PC-3 (cell line): ENCODE data around the gene LSMEM2. TPM values are rescaled to one million over a fixed set of nuclear protein-coding genes. Genes with fewer than 3 reads are reported as not detected.
A peak's percentile ranks its signal among the peaks of the same experiment; 100 is the strongest.

ENCODE experiments used
- ATAC-seq: fragments of 200-7000 bp; cut with Tn5 transposase; 2 replicates; pipeline ENCODE4 v1.9.1; 2020; ENCODE audit warnings: mild to moderate bottlenecking, moderate library complexity
- BruUV-seq: library from RNA; stranded (reverse); fragments of 400-500 nt; replicated peaks from 2 replicates; lab custom pipeline; 2021; lab: Mats Ljungman, UMichigan
- CTCF ChIA-PET: fragments of 300-600 bp; sonication (Branson Sonifier 250); formaldehyde crosslinking; loops from one replicate; lab custom pipeline; 2022; ENCODE audit warnings: antibody characterized with exemption; lab: Charles Lee
- POLR2A ChIA-PET: fragments of 300-600 bp; sonication (Branson Sonifier 250); formaldehyde crosslinking; loops from one replicate; lab custom pipeline; 2022; ENCODE audit warnings: antibody characterized with exemption; ENCODE audit not compliant: unreplicated experiment; lab: Charles Lee
- DNase-seq: peaks from one replicate; pipeline ENCODE4 v3.0.0-alpha.2; 2015
- H2AFZ ChIP-seq: fragments of 300-600 bp; sonication (generic); 2 replicates; pipeline ENCODE4 v1.6.0; 2016; ENCODE audit warnings: antibody characterized with exemption, low read length
- H3F3A ChIP-seq: fragments of 300-600 bp; sonication (generic); one replicate; pipeline ENCODE4 v1.6.0; 2017; ENCODE audit warnings: antibody characterized with exemption, low read length, control low read depth, mild to moderate bottlenecking; ENCODE audit not compliant: unreplicated experiment
- H3K27ac ChIP-seq: fragments of 300-600 bp; sonication (generic); 2 replicates; pipeline ENCODE4 v1.5.1; 2016; ENCODE audit warnings: mild to moderate bottlenecking, low read length
- H3K27me3 ChIP-seq: fragments of 300-600 bp; sonication (generic); 2 replicates; pipeline ENCODE4 v1.6.1; 2016; ENCODE audit warnings: low read length, mixed read lengths
- H3K36me3 ChIP-seq: fragments of 300-600 bp; sonication (generic); 2 replicates; pipeline ENCODE4 v1.6.1; 2016; ENCODE audit warnings: low read depth, mixed run types, low read length, mixed read lengths
- H3K4me1 ChIP-seq: fragments of 300-600 bp; sonication (generic); 2 replicates; pipeline ENCODE4 v1.5.1; 2016; ENCODE audit warnings: low read length; ENCODE audit not compliant: insufficient read depth
- H3K4me2 ChIP-seq: fragments of 300-600 bp; sonication (generic); 2 replicates; pipeline ENCODE4 v1.6.0; 2016; ENCODE audit warnings: low read length
- H3K4me3 ChIP-seq: fragments of 300-600 bp; sonication (generic); 2 replicates; pipeline ENCODE4 v1.5.1; 2016; ENCODE audit warnings: mild to moderate bottlenecking, low read length, mixed read lengths
- H3K79me2 ChIP-seq: fragments of 300-600 bp; sonication (generic); 2 replicates; pipeline ENCODE4 v1.6.1; 2017; ENCODE audit warnings: low read length, mixed read lengths
- H3K9ac ChIP-seq: fragments of 300-600 bp; sonication (generic); 2 replicates; pipeline ENCODE4 v1.6.0; 2016; ENCODE audit warnings: mild to moderate bottlenecking, low read length
- H3K9me2 ChIP-seq: fragments of 300-600 bp; sonication (generic); replicated peaks from 2 replicates; pipeline ENCODE4 v1.6.1; 2016; ENCODE audit warnings: mixed run types, low read length, mixed read lengths
- H3K9me3 ChIP-seq: fragments of 300-600 bp; sonication (generic); 2 replicates; pipeline ENCODE4 v1.6.1; 2016; ENCODE audit warnings: low read length, mixed read lengths
- H4K20me1 ChIP-seq: fragments of 300-600 bp; sonication (generic); 2 replicates; pipeline ENCODE4 v1.6.1; 2016; ENCODE audit warnings: low read length, mixed read lengths
- EZH2 ChIP-seq: fragments of 300-600 bp; sonication (generic); IDR thresholded peaks from one replicate; pipeline ENCODE4 v1.6.1; 2017; ENCODE audit warnings: antibody characterized with exemption, mild to moderate bottlenecking, low read length; ENCODE audit not compliant: unreplicated experiment
- EZH2phosphoT487 ChIP-seq: fragments of 300-600 bp; sonication (generic); IDR thresholded peaks from 2 replicates; pipeline ENCODE4 v1.6.1; 2018; ENCODE audit warnings: mild to moderate bottlenecking, antibody characterized with exemption, low read length, borderline replicate concordance
- intact Hi-C: fragments of 100-400 bp; cut with micrococcal nuclease; formaldehyde crosslinking; loops from 2 replicates; pipeline ENCODE4 v1.9.0; 2023
- total RNA-seq: library from RNA; depleted of rRNA; stranded (reverse); fragments of >200 nt; gene quantifications from 2 replicates; pipeline ENCODE4 v1.2.3, GENCODE V29; 2014
- TF ChIP-seq, protein P1 (sequence below): fragments of 300-600 bp; sonication (generic); conservative IDR thresholded peaks from 2 replicates; pipeline ENCODE4 v1.5.1; 2017; ENCODE audit warnings: antibody characterized with exemption, low read depth, mild to moderate bottlenecking, low read length

The LSMEM2 gene
- total RNA-seq, 1 experiment from 2014 or later, result not detected

DNA sequence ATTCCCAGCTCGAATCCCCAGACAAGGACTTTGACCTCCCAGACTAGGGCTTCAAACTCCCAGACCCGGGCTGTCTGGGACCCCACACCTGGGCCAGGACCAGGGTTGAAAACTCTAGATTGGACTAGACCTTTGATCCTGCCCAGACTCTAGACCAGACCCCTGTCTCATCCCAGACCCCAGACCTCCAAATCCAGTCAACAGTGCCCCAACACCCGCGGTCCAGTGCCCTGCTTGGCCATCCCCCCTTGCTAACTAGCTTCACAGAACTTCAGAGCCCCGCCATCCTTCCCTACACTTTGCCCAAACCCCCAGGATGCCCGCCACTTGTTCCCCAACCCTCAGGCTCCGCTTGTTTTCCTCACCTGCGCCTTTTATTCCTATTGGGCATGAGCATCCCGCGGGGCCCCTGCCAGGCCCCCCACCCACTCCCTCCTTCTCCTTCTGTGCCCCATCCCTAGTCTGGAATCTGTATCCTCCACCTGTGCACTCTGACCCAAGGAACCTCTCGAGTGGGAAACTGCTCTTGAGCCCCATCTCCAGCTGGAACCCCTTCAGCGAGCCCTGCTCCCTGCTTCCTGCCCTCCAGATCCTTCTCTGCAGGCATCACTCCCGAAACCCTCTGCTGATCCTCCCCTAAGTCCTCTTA is 42.3 kb upstream of the LSMEM2 start:
- CTCF ChIA-PET, result no interaction called here
- H3K36me3 ChIP-seq, result peaks cover 7% of the 10 kb centered on the region; the same call in 1 of the 2 replicates
- H3K27ac ChIP-seq, result peak overlapping the region; percentile 55; the same call in 1 of the 2 replicates
- DNase-seq (no peak), ATAC-seq (no peak)
- H3K4me1 ChIP-seq, result peaks cover 15% of the 10 kb centered on the region
- peaks cover 38% of the 10 kb centered on the region for H4K20me1 ChIP-seq
- POLR2A ChIA-PET, result no interaction called here
- H3K4me3 ChIP-seq, result peak overlapping the region; percentile 78
- TF ChIP-seq EZH2, result no peak
- TF ChIP-seq EZH2phosphoT487, result no peak
- TF ChIP-seq, protein P1, sequence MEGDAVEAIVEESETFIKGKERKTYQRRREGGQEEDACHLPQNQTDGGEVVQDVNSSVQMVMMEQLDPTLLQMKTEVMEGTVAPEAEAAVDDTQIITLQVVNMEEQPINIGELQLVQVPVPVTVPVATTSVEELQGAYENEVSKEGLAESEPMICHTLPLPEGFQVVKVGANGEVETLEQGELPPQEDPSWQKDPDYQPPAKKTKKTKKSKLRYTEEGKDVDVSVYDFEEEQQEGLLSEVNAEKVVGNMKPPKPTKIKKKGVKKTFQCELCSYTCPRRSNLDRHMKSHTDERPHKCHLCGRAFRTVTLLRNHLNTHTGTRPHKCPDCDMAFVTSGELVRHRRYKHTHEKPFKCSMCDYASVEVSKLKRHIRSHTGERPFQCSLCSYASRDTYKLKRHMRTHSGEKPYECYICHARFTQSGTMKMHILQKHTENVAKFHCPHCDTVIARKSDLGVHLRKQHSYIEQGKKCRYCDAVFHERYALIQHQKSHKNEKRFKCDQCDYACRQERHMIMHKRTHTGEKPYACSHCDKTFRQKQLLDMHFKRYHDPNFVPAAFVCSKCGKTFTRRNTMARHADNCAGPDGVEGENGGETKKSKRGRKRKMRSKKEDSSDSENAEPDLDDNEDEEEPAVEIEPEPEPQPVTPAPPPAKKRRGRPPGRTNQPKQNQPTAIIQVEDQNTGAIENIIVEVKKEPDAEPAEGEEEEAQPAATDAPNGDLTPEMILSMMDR, result no peak
- no peaks in the 10 kb centered on the region for H3K9me2 ChIP-seq
- peak overlapping the region; percentile 85 for H3K9ac ChIP-seq
- intact Hi-C loops, result no loop called here
- H3K9me3 ChIP-seq, result no peaks in the 10 kb centered on the region
- no peaks in the 10 kb centered on the region for H3K27me3 ChIP-seq
- peaks cover 56% of the 10 kb centered on the region for H3K79me2 ChIP-seq
- BruUV-seq, result TSS peak; percentile 57
- no peak overlapping the region for H2AFZ ChIP-seq
- peak overlapping the region; percentile 98 for H3K4me2 ChIP-seq
- H3F3A ChIP-seq, result peaks cover 5% of the 10 kb centered on the region

DNA sequence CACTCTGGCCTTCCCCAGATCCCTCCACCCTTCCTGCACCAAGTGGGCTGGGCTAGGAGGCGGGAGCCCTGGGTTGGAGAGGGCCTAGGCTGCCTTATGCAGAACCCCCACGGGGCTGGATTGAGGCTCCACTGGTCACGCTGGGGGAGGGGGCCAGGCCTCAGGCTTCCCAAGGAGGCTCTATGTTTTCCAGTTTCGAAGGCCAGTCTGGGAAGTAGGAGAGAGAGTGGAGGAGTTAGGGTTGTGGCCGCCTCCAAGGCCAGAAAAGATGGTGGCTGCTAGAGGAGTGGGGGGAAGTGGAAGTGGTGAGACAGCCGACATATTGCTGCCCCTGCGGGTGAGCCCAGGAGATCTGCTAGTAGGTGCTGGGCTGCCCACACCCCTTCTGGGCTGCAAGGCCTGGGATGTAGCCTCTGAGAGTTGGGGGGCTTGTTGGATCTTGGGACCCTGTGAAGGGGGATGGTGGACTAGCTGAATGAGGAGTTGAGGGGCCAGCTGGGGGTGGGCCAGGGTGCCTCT is 41.7 kb upstream of the LSMEM2 start:
- H3K4me3 ChIP-seq, result peak overlapping the region; percentile 78
- no peaks in the 10 kb centered on the region for H3K27me3 ChIP-seq
- no peak for TF ChIP-seq EZH2phosphoT487
- BruUV-seq, result no TSS peak
- no peak overlapping the region for H2AFZ ChIP-seq
- peaks cover 15% of the 10 kb centered on the region for H3K4me1 ChIP-seq
- intact Hi-C loops, result no loop called here
- peaks cover 7% of the 10 kb centered on the region; the same call in 1 of the 2 replicates for H3K36me3 ChIP-seq
- H3K27ac ChIP-seq, result peak overlapping the region; percentile 55
- POLR2A ChIA-PET, result no interaction called here
- no peaks in the 10 kb centered on the region for H3K9me2 ChIP-seq
- no peaks in the 10 kb centered on the region for H3K9me3 ChIP-seq
- peak; percentile 7; the same call in 1 of the 2 replicates for ATAC-seq
- H4K20me1 ChIP-seq, result peaks cover 42% of the 10 kb centered on the region
- CTCF ChIA-PET, result no interaction called here
- DNase-seq, result peak; percentile 36
- H3K79me2 ChIP-seq, result peaks cover 61% of the 10 kb centered on the region
- H3K9ac ChIP-seq, result peak overlapping the region; percentile 85
- peaks cover 5% of the 10 kb centered on the region for H3F3A ChIP-seq
- H3K4me2 ChIP-seq, result peak overlapping the region; percentile 98

DNA sequence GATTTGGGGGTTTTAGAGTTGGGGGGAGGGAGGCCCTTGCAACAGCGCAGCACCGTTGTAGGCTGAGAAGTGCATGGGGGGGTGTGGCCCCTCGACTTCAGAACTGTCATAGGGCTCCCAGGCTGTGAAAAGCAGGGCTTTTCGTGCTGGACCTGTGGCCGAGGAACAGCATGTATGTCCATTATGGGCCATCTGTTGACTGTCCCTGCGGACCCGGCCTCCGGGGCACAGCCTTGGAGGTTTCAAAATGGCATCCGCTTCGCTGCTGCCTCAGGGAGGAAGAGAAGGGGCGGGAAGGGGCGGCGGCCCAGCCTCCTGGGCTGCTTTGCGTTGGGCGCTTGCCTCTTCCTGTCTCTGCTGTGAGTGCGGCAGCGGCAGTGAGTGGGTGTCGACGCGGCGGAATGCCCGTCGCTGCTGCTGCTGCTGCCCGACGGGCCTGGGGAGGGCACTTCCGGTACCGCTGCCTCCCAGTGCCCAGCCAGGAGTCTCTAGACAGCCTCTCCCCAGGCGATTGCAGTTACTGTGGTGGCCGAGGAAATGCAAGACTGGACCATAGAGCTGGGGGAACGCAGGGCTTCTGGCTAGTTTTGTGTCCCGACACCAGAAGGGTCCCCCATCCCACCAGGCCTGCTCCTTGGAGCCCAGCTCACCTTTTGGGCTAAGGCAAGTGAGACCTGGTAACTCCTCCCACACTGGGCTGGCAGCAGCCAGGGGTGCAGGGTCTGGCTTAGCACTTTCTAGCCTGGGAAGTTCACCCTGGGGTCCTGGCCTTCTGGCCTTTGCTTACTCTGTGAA is 40.9 kb upstream of the LSMEM2 start:
- ATAC-seq (peak; percentile 41), DNase-seq (peak; percentile 89)
- H3K4me2 ChIP-seq, result peak overlapping the region; percentile 98
- peak overlapping the region; percentile 78 for H3K4me3 ChIP-seq
- H3K9me3 ChIP-seq, result no peaks in the 10 kb centered on the region
- H3K27ac ChIP-seq, result peak overlapping the region; percentile 55
- peak overlapping the region; percentile 85 for H3K9ac ChIP-seq
- peaks cover 15% of the 10 kb centered on the region for H3K4me1 ChIP-seq
- peak overlapping the region; percentile 48; the same call in 1 of the 2 replicates for H2AFZ ChIP-seq
- peaks cover 5% of the 10 kb centered on the region for H3F3A ChIP-seq
- TF ChIP-seq, protein P1, result no peak
- TF ChIP-seq EZH2 (no peak), EZH2phosphoT487 (no peak)
- H3K79me2 ChIP-seq, result peaks cover 69% of the 10 kb centered on the region
- ChIA-PET POLR2A (no interaction called here), CTCF (no interaction called here)
- peaks cover 7% of the 10 kb centered on the region; the same call in 1 of the 2 replicates for H3K36me3 ChIP-seq
- no TSS peak for BruUV-seq
- no peaks in the 10 kb centered on the region for H3K27me3 ChIP-seq
- H4K20me1 ChIP-seq, result peaks cover 42% of the 10 kb centered on the region
- H3K9me2 ChIP-seq, result no peaks in the 10 kb centered on the region
- intact Hi-C loops, result no loop called here
